Osteoblast (primary cell): ENCODE measurements around the gene TMTC2. TPM values are rescaled to one million over a fixed set of nuclear protein-coding genes. Genes with fewer than 3 reads are reported as not detected.

Source experiments
- DNase-seq: peaks from one replicate; pipeline ENCODE4 v3.0.0; 2011; ENCODE audit warnings: low spot score, mixed read lengths; ENCODE audit not compliant: insufficient read length; ENCODE audit errors: missing footprints
- H2AFZ ChIP-seq: 2 replicates; pipeline ENCODE4 v1.6.0; 2011; ENCODE audit warnings: mild to moderate bottlenecking, low read length
- H3K27ac ChIP-seq: 2 replicates; pipeline ENCODE4 v1.5.1; 2011; ENCODE audit warnings: mild to moderate bottlenecking, low read depth, low read length, moderate library complexity
- H3K27me3 ChIP-seq: 2 replicates; pipeline ENCODE4 v1.6.0; 2012; ENCODE audit warnings: mild to moderate bottlenecking, control low read depth, inconsistent platforms, low read length, moderate library complexity; ENCODE audit not compliant: insufficient read depth
- H3K36me3 ChIP-seq: 2 replicates; pipeline ENCODE4 v1.5.1; 2011; ENCODE audit warnings: mild to moderate bottlenecking, low read length, control low read depth, moderate library complexity; ENCODE audit not compliant: insufficient read depth
- H3K4me1 ChIP-seq: 2 replicates; pipeline ENCODE4 v1.5.1; 2011; ENCODE audit warnings: mild to moderate bottlenecking, low read length, control low read depth, moderate library complexity; ENCODE audit not compliant: insufficient read depth
- H3K4me2 ChIP-seq: 2 replicates; pipeline ENCODE4 v1.6.0; 2011; ENCODE audit warnings: mild to moderate bottlenecking, low read length; ENCODE audit not compliant: insufficient read depth
- H3K4me3 ChIP-seq: fragments of 200-600 bp; sonication (generic); 3 replicates; pipeline ENCODE4 v1.5.1; 2012; ENCODE audit warnings: mild to moderate bottlenecking, low read length, inconsistent platforms; ENCODE audit not compliant: insufficient read depth
- H3K79me2 ChIP-seq: 2 replicates; pipeline ENCODE4 v1.6.0; 2012; ENCODE audit warnings: mild to moderate bottlenecking, low read length, control low read depth, inconsistent platforms; ENCODE audit not compliant: insufficient read depth
- H3K9me3 ChIP-seq: 2 replicates; pipeline ENCODE4 v1.5.1; 2011; ENCODE audit warnings: low read depth, low read length, control low read depth
- H4K20me1 ChIP-seq: 2 replicates; pipeline ENCODE4 v1.6.0; 2012; ENCODE audit warnings: mild to moderate bottlenecking, low read length, control low read depth; ENCODE audit not compliant: insufficient read depth
- total RNA-seq: library from RNA; depleted of rRNA; stranded (reverse); fragments of >200 nt; gene quantifications from 2 replicates; pipeline ENCODE4 v1.2.3, GENCODE V29; 2012
- TF ChIP-seq, protein P1 (sequence below): IDR thresholded peaks from 2 replicates; pipeline ENCODE4 v1.5.1; 2011; ENCODE audit warnings: mild to moderate bottlenecking, low read depth, low read length, moderate library complexity; ENCODE audit errors: extremely low read depth

TMTC2 gene
- total RNA-seq, 1 donor, result 2.5 TPM

DNA sequence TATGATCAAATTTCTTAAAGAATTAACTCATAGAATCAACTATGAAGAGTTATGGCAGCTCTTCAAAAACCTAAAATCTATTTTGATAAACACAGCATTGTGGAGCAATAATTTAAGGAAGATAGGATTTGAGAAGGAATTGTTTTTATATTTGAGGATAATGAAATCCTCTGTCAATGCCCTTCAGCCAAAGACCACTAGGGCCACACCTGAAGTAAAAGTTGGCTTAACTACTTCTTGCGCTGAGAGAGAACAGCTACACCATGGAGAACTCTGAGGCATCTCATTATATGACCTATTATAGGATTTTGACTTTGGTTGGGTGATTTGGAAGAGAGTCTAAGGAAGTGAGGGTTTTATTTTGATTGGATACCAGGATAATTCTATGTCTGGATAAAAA, 237.2 kb downstream of the TMTC2 start:
- H3K4me1 ChIP-seq, result no peaks in the 10 kb centered on the region
- no peak for DNase-seq
- no peaks in the 10 kb centered on the region for H3K79me2 ChIP-seq
- H3K36me3 ChIP-seq, result no peaks in the 10 kb centered on the region
- H3K9me3 ChIP-seq, result peaks cover 2% of the 10 kb centered on the region
- no peak overlapping the region for H3K4me3 ChIP-seq
- no peak overlapping the region for H3K27ac ChIP-seq
- no peaks in the 10 kb centered on the region for H3K27me3 ChIP-seq
- H2AFZ ChIP-seq, result no peak overlapping the region
- TF ChIP-seq, protein P1, sequence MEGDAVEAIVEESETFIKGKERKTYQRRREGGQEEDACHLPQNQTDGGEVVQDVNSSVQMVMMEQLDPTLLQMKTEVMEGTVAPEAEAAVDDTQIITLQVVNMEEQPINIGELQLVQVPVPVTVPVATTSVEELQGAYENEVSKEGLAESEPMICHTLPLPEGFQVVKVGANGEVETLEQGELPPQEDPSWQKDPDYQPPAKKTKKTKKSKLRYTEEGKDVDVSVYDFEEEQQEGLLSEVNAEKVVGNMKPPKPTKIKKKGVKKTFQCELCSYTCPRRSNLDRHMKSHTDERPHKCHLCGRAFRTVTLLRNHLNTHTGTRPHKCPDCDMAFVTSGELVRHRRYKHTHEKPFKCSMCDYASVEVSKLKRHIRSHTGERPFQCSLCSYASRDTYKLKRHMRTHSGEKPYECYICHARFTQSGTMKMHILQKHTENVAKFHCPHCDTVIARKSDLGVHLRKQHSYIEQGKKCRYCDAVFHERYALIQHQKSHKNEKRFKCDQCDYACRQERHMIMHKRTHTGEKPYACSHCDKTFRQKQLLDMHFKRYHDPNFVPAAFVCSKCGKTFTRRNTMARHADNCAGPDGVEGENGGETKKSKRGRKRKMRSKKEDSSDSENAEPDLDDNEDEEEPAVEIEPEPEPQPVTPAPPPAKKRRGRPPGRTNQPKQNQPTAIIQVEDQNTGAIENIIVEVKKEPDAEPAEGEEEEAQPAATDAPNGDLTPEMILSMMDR, result no peak
- no peak overlapping the region for H3K4me2 ChIP-seq
- H4K20me1 ChIP-seq, result no peaks in the 10 kb centered on the region

DNA sequence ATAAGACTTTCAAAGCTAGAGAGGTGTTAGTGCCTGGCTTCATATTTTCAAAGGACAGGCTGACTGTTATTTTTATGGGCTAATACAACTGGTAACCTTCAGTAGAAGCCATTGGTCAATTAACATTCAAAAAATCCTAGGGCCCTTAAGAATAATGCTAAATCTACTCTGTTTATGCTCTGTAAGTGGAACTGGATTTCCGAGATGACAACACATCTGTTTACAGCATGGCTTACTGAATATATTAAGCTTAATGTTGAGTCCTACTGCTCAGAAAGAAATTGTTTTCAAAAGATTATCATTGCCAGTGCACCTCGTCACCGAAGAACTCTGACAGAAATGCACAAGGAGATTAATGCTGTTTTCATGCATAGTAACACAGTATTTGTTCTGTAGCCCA, 239.9 kb downstream of the TMTC2 start:
- no peaks in the 10 kb centered on the region for H3K4me1 ChIP-seq
- H3K27ac ChIP-seq, result no peak overlapping the region
- H4K20me1 ChIP-seq, result no peaks in the 10 kb centered on the region
- H3K36me3 ChIP-seq, result no peaks in the 10 kb centered on the region
- H3K9me3 ChIP-seq, result peaks cover 2% of the 10 kb centered on the region
- H3K27me3 ChIP-seq, result no peaks in the 10 kb centered on the region
- DNase-seq, result no peak
- H2AFZ ChIP-seq, result no peak overlapping the region
- no peaks in the 10 kb centered on the region for H3K79me2 ChIP-seq
- no peak overlapping the region for H3K4me3 ChIP-seq
- TF ChIP-seq, protein P1, result no peak
- H3K4me2 ChIP-seq, result no peak overlapping the region

DNA sequence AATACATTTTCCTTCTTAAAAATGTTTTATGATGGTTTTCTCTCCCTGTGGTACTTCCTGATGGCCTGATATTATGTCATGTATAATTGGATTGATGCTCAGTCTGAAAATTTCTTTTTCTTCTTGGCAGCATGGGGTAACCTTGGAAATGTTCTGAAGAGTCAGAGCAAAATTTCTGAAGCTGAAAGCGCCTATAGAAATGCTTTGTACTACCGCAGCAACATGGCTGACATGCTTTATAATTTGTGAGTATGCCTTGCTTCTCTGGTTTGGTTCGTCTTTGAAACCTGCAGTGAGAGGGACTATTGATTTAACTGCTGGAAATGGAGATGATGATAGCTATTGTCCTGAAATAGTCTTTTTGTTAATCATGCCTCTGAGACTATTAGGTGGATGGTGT, 243.6 kb downstream of the TMTC2 start:
- no peak for DNase-seq
- no peaks in the 10 kb centered on the region for H3K36me3 ChIP-seq
- peaks cover 2% of the 10 kb centered on the region for H3K9me3 ChIP-seq
- no peak overlapping the region for H3K27ac ChIP-seq
- no peak overlapping the region for H3K4me2 ChIP-seq
- TF ChIP-seq, protein P1, result no peak
- no peaks in the 10 kb centered on the region for H3K79me2 ChIP-seq
- H3K4me3 ChIP-seq, result no peak overlapping the region
- no peak overlapping the region for H2AFZ ChIP-seq
- no peaks in the 10 kb centered on the region for H3K27me3 ChIP-seq
- H3K4me1 ChIP-seq, result no peaks in the 10 kb centered on the region
- no peaks in the 10 kb centered on the region for H4K20me1 ChIP-seq

DNA sequence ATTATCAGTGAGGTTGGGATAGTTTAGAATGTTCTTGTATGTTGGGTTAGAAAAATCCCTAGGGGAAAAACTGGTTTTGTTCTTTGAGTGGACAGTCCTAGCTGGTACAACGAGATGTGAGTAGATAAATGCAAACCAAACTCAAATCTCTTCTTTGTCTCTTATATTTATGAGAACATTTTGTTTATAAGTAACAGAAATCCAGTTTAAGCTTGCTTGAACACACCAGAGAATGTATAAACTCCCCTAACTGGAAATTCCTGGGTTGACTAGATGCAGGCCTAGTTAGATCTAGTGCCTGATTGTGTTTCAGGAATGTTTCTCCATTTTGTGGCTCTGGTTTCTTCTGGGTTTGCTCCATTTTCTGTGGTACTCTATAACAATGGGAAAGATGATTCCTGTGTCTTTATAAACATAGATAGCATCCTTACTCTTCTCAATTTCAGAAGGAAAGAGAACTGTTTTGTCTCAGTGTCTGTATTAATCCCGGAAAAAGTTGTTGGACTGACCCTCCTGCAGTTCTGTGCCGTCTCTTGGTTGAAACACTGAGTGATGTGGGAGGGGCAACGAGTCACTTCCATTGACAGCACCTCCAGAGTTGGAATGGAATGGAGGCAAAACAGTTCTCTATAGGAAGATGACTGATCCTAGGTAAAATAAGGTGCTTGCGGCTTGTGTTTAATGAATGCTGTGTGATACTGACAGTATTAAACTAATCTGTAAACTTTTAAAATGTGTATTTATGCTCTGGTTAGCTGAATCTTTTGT, 244.8 kb downstream of the TMTC2 start:
- DNase-seq, result no peak
- Histone ChIP-seq H3K27ac (no peak overlapping the region), H3K27me3 (no peaks in the 10 kb centered on the region), H3K36me3 (no peaks in the 10 kb centered on the region), H3K79me2 (no peaks in the 10 kb centered on the region), H4K20me1 (no peaks in the 10 kb centered on the region), H3K4me2 (no peak overlapping the region), H3K9me3 (peaks cover 2% of the 10 kb centered on the region), H2AFZ (no peak overlapping the region), H3K4me3 (no peak overlapping the region), H3K4me1 (no peaks in the 10 kb centered on the region)
- TF ChIP-seq, protein P1, result no peak
